Measurements from ENCODE around the gene RUFY1. TPM values are rescaled to one million over a fixed set of nuclear protein-coding genes. Genes with fewer than 3 reads are reported as not detected.

RUFY1 gene
- total and polyA plus RNA-seq, 9 of the 15 experiments (the other 6 are each of a cell fraction or from before 2014, with no cell fraction given), result 5.0 to 41.7 (median 29.6) TPM

DNA sequence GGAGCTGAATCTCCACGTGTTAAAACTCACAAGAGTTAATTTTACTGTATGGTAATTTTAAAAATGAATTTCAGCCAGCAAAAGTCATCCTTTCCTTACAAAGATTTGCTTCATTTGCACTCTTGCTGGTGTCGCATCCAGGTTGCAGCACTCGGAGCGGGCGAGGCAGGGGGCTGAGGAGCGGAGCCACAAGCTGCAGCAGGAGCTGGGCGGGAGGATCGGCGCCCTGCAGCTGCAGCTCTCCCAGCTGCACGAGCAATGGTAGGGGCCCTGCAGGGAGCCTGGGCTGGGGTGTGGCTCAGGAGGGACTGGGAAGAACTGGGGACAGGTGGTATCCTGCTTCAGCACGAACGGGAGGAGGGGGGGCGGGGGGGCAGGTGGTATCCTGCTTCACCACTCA, 46.1 kb downstream of the RUFY1 start:
- FAIRE-seq (no peak), DNase-seq (ENCODE audit: extremely low read depth in 1 of 4, low spot score in 3 of 4) (no peak), ATAC-seq (no peak)
- H3K79me2 ChIP-seq (ENCODE audit: control insufficient read depth, insufficient read depth, low read length), result no peaks in the 10 kb centered on the region
- no peak overlapping the region for H3K9ac ChIP-seq (ENCODE audit: insufficient read depth in 1 of 2, low read depth in 2 of 2, low read length in 2 of 2)
- intact Hi-C loops (cut with micrococcal nuclease) (no loop called here), in situ Hi-C loops (cut with MboI) (no loop called here)
- POLR2A ChIA-PET, result interaction anchor here (0.8 to 1.2 kb wide), 3 partner anchors 8 to 28 kb away, joined by 3 to 6 read pairs (median 5); no protein-coding TSS in a partner anchor
- no peak overlapping the region for H3K4me2 ChIP-seq (ENCODE audit: insufficient read depth, low read length)
- no peak for TF ChIP-seq PHF21A (IDR thresholded peaks at IDR 0.05; ENCODE audit: borderline replicate concordance, low read depth)
- TF ChIP-seq KAT7 (CRISPR knock-in tag; IDR thresholded peaks at IDR 0.05; ENCODE audit: borderline replicate concordance), result no peak
- TF ChIP-seq, protein P1, sequence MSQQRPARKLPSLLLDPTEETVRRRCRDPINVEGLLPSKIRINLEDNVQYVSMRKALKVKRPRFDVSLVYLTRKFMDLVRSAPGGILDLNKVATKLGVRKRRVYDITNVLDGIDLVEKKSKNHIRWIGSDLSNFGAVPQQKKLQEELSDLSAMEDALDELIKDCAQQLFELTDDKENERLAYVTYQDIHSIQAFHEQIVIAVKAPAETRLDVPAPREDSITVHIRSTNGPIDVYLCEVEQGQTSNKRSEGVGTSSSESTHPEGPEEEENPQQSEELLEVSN (IDR thresholded peaks at IDR 0.05; ENCODE audit: borderline replicate concordance in 1 of 2, extremely low read depth in 1 of 2, insufficient read depth in 1 of 2, insufficient read length in 1 of 2, low read depth in 1 of 2, low read length in 1 of 2, poor library complexity in 1 of 2, severe bottlenecking in 1 of 2), result no peak
- TF ChIP-seq ZNF57 (CRISPR knock-in tag; IDR thresholded peaks at IDR 0.05), result no peak
- no peak for TF ChIP-seq HNRNPLL (IDR thresholded peaks at IDR 0.05; ENCODE audit: low read depth, low read length, poor library complexity, severe bottlenecking)
- no peak for TF ChIP-seq SMARCA5 (IDR thresholded peaks at IDR 0.05)
- no peak for TF ChIP-seq HMG20B (CRISPR knock-in tag; IDR thresholded peaks at IDR 0.05)
- TF ChIP-seq RHOXF2B (CRISPR knock-in tag; conservative IDR thresholded peaks at IDR 0.05), result no peak
- TF ChIP-seq, protein P2, sequence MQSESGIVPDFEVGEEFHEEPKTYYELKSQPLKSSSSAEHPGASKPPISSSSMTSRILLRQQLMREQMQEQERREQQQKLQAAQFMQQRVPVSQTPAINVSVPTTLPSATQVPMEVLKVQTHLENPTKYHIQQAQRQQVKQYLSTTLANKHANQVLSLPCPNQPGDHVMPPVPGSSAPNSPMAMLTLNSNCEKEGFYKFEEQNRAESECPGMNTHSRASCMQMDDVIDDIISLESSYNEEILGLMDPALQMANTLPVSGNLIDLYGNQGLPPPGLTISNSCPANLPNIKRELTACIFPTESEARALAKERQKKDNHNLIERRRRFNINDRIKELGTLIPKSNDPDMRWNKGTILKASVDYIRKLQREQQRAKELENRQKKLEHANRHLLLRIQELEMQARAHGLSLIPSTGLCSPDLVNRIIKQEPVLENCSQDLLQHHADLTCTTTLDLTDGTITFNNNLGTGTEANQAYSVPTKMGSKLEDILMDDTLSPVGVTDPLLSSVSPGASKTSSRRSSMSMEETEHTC (IDR thresholded peaks at IDR 0.05), result no peak
- TF ChIP-seq, protein P3, sequence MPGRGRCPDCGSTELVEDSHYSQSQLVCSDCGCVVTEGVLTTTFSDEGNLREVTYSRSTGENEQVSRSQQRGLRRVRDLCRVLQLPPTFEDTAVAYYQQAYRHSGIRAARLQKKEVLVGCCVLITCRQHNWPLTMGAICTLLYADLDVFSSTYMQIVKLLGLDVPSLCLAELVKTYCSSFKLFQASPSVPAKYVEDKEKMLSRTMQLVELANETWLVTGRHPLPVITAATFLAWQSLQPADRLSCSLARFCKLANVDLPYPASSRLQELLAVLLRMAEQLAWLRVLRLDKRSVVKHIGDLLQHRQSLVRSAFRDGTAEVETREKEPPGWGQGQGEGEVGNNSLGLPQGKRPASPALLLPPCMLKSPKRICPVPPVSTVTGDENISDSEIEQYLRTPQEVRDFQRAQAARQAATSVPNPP (IDR thresholded peaks at IDR 0.05; ENCODE audit: borderline replicate concordance, insufficient read depth, insufficient read length), result no peak
- TF ChIP-seq, protein P4, sequence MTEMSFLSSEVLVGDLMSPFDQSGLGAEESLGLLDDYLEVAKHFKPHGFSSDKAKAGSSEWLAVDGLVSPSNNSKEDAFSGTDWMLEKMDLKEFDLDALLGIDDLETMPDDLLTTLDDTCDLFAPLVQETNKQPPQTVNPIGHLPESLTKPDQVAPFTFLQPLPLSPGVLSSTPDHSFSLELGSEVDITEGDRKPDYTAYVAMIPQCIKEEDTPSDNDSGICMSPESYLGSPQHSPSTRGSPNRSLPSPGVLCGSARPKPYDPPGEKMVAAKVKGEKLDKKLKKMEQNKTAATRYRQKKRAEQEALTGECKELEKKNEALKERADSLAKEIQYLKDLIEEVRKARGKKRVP (CRISPR knock-in tag; IDR thresholded peaks at IDR 0.05), result no peak
- no peak for TF ChIP-seq NCOA1 (IDR thresholded peaks at IDR 0.05; ENCODE audit: low read depth)
- no peaks in the 10 kb centered on the region for H3K9me1 ChIP-seq (ENCODE audit: control insufficient read depth, insufficient read depth, low read length)
- H3K36me3 ChIP-seq (ENCODE audit: control insufficient read depth, insufficient read depth, low read length), result peaks cover 78% of the 10 kb centered on the region
- WGBS (ENCODE audit: insufficient coverage, low coverage, missing lambda C conversion rate), result 93% methylated on average over 11 of the region's 13 CpGs
- H3K4me3 ChIP-seq, result no peak overlapping the region
- CTCF ChIA-PET (ENCODE audit: low intra/inter-chr PET ratio), result no interaction called here
- H3K27ac ChIP-seq (ENCODE audit: extremely low read depth, low read depth, low read length), result no peak overlapping the region
- H2AFZ ChIP-seq (ENCODE audit: low read depth, low read length), result no peak overlapping the region
- H3K27me3 ChIP-seq (ENCODE audit: control insufficient read depth in 2 of 2, insufficient read depth in 2 of 2, low read length in 2 of 2), result no peaks in the 10 kb centered on the region
- no peaks in the 10 kb centered on the region for H3K9me3 ChIP-seq (replicated peaks; ENCODE audit: control insufficient read depth, insufficient read depth, low read depth, low read length)
- H4K20me1 ChIP-seq (replicated peaks; ENCODE audit: control insufficient read depth, insufficient read depth, low read length), result no peaks in the 10 kb centered on the region
- no TSS peak for BruUV-seq (replicated peaks)
- no peaks in the 10 kb centered on the region for H3K4me1 ChIP-seq (replicated peaks in 1 of 2; ENCODE audit: control insufficient read depth in 2 of 2, insufficient read depth in 2 of 2, low read length in 2 of 2)
